GM18951 (cell line): ENCODE measurements around the gene GIMAP7.

Experiments
- POLR2A ChIP-seq: IDR thresholded peaks from 4 replicates; pipeline ENCODE4 v1.6.1; 2011; ENCODE audit warnings: mild to moderate bottlenecking; ENCODE audit not compliant: insufficient read length, insufficient read depth; ENCODE audit errors: extremely low read depth
- in situ Hi-C: fragments of 300-500 bp; cut with MboI; formaldehyde crosslinking; loops from one replicate; pipeline ENCODE4 v1.12.0; 2022; ENCODE audit warnings: low sequenced_read_pairs, mixed read lengths, inconsistent platforms; ENCODE audit not compliant: unreplicated experiment

Gene GIMAP7

GRCh38 chr7:150568714-150569113 lies 54.0 kb downstream of the GIMAP7 start:
- TF ChIP-seq POLR2A: no peak
- in situ Hi-C loops: no loop called here

- in situ Hi-C loops: no loop called here
- no peak for TF ChIP-seq POLR2A
These were observed 54.7 kb downstream of the GIMAP7 start for GRCh38 chr7:150569245-150569955.
